GM12865 (cell line): ENCODE measurements around the gene CLCN6.
A peak's percentile ranks its signal among the peaks of the same experiment; 100 is the strongest.

Source experiments
- DNase-seq: peaks from one replicate; pipeline ENCODE4 v3.0.0; 2010; ENCODE audit warnings: low read depth
- H3K4me3 ChIP-seq: 2 replicates; pipeline ENCODE4 v1.5.1; 2011; ENCODE audit warnings: mild to moderate bottlenecking, low read depth, low read length, control low read depth
- TF ChIP-seq, protein P1 (sequence below): IDR thresholded peaks from 2 replicates; pipeline ENCODE4 v1.5.1; 2011; ENCODE audit warnings: low read length, control low read depth, low read depth, inconsistent platforms; ENCODE audit not compliant: insufficient read depth; ENCODE audit errors: missing control alignments

The CLCN6 gene

DNA sequence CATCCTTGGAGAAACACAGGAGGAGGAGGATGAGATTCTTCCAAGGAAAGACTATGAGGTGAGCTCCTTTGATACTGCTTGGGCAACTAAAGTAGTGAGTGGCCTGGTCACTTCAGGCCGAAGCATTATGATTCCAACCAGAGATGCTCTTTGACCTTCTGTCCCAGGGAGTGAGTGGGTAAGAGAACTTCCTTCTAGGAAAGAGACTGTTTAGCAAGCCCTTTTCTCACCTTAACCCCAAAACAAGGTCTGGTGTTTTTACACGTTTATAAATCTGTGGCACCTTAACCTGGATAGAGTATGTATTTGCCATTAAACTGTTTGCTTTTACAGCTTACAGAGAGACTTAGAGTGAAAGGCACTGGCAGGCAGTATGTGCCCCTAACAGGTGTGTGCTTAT lies 1.1 kb downstream of the CLCN6 start:
- no peak for DNase-seq
- peak overlapping the region; percentile 71 for H3K4me3 ChIP-seq
- TF ChIP-seq, protein P1, sequence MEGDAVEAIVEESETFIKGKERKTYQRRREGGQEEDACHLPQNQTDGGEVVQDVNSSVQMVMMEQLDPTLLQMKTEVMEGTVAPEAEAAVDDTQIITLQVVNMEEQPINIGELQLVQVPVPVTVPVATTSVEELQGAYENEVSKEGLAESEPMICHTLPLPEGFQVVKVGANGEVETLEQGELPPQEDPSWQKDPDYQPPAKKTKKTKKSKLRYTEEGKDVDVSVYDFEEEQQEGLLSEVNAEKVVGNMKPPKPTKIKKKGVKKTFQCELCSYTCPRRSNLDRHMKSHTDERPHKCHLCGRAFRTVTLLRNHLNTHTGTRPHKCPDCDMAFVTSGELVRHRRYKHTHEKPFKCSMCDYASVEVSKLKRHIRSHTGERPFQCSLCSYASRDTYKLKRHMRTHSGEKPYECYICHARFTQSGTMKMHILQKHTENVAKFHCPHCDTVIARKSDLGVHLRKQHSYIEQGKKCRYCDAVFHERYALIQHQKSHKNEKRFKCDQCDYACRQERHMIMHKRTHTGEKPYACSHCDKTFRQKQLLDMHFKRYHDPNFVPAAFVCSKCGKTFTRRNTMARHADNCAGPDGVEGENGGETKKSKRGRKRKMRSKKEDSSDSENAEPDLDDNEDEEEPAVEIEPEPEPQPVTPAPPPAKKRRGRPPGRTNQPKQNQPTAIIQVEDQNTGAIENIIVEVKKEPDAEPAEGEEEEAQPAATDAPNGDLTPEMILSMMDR, result no peak

DNA sequence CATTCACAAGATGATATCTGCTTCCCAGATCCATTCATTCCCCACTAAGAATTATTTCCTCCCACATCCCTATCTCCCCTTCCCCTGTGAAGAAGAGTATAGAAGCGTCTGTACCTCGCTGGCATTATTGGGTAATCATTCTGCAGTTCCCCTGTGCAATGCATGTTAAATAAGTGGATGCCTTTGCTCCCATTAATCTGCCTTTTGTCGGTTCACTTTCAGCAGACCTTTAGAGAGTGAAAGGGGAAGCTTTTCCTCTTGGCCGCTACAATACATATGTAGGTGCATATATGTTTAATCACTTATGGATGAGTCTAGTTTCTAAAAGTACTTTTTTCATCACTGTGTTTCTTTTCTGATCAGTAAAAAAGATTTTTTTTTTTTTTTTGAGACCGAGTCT lies 7.0 kb downstream of the CLCN6 start:
- TF ChIP-seq, protein P1, result no peak
- no peak for DNase-seq
- no peak overlapping the region for H3K4me3 ChIP-seq

DNA sequence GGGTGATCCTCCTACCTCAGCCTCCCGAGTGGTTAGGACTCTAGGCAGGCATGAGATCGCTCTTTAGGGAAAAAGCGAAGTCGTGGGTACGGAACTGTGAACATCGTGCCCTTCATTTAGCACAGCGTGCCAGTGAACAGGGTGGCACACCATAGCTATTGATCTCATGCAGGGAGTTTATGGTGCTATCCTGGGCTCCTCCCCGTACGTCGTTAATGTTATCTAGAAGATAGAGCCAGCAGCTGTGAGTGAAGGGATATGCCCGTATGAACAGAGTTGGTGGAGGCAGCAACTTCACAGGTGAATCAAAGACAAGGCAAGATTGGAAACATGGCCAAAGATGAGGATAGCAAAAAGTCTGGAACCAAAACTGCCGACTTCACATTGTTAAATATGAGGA lies 11.2 kb downstream of the CLCN6 start:
- TF ChIP-seq, protein P1, result no peak
- DNase-seq, result no peak
- no peak overlapping the region for H3K4me3 ChIP-seq

DNA sequence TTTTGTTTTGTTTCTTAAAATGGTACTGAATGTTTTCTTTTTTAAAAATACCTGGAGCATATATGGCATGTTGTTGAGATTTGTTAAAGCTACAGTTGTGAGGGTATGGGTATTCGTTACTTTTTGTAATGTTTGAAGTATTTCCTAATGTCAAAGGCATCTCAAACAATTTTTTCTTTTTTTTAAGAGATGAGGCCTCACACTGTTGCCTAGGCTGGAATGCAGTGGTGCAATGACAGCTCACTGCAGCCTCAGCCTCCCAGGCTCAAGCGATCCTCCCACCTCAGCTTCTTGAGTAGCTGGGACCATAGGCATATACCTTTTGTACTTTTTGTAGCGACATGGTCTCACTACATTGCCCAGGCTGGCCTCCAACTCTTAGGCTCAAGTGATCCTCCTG lies 16.1 kb downstream of the CLCN6 start:
- TF ChIP-seq, protein P1, result no peak
- DNase-seq, result no peak
- H3K4me3 ChIP-seq, result no peak overlapping the region

GRCh38 chr1:11823366-11824137 lies 17.6 kb downstream of the CLCN6 start:
- no peak overlapping the region for H3K4me3 ChIP-seq
- no peak for DNase-seq
- TF ChIP-seq, protein P1, result no peak

GRCh38 chr1:11825131-11825530 lies 19.1 kb downstream of the CLCN6 start:
- no peak for DNase-seq
- H3K4me3 ChIP-seq, result no peak overlapping the region
- TF ChIP-seq, protein P1, result no peak

- TF ChIP-seq, protein P1, result no peak
- no peak overlapping the region for H3K4me3 ChIP-seq
- no peak for DNase-seq
These were observed 21.0 kb downstream of the CLCN6 start for GRCh38 chr1:11826946-11827345.
